Testis (tissue), 2 donors: Measurements from ENCODE around the gene BSCL2.

Source experiments
- CTCF ChIP-seq, 3 experiments: fragments of 450-650 bp in 2 of 3; fragments of 200-600 bp in 1 of 3; sonication (generic) in 1 of 3; IDR thresholded peaks; one replicate each; pipeline ENCODE4 v1.5.1; 2016 to 2019; ENCODE audit warnings: antibody characterized with exemption in 3 of 3, mild to moderate bottlenecking in 2 of 3, moderate library complexity in 1 of 3
- POLR2A ChIP-seq: fragments of 450-650 bp; IDR thresholded peaks from one replicate; pipeline ENCODE4 v1.6.1; 2017; ENCODE audit warnings: antibody characterized with exemption, mild to moderate bottlenecking, moderate library complexity

- TF ChIP-seq POLR2A, result no peak
- TF ChIP-seq CTCF (IDR thresholded peaks at IDR 0.05), result no peak
These were observed 16.9 kb upstream of the BSCL2 start for GRCh38 chr11:62724171-62724570.
